Stimulated activated CD4-positive, alpha-beta T cell treated with anti-CD3 and anti-CD28 coated beads, Interleukin-12 subunit alpha, Interleukin-12 subunit beta, amount 100 ng/mL, for 24 hours (primary cell): ENCODE measurements around the gene TAAR1.
"Not testable (repeated sequence)": the region's sequence is repeated elsewhere in the genome, so short reads cannot be mapped to it uniquely, and the experiment has no call there.

Experiments used
- DNase-seq, 2 experiments: peaks; one replicate each; pipeline ENCODE4 v3.0.0-alpha.2; 2020; ENCODE audit warnings: low read depth in 2 of 2

The TAAR1 gene

DNA sequence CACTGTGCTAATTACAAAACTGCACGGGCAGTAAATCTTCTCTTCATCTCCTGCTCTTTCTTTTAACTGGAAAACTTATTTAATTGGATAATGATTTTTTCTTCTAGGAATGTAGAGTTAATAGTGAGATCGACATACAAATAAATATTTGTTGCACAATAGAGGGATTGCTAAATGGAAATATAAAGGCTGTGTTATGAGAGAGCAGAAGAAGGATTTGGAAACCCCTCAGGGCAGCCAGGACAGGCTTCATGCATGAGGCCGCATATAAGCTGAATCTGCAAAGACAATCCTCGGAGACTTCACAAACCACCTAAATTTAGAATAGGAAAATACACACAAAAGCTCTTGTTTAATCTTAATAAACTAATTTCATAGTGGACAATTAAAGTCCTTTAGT, 2.9 kb upstream of the TAAR1 start:
- DNase-seq, result no peak

- no peak for DNase-seq
Observed at GRCh38 chr6:132651062-132651461, 7.9 kb downstream of the TAAR1 start.

- no peak for DNase-seq
Observed at GRCh38 chr6:132650429-132650828, 8.6 kb downstream of the TAAR1 start.

DNA sequence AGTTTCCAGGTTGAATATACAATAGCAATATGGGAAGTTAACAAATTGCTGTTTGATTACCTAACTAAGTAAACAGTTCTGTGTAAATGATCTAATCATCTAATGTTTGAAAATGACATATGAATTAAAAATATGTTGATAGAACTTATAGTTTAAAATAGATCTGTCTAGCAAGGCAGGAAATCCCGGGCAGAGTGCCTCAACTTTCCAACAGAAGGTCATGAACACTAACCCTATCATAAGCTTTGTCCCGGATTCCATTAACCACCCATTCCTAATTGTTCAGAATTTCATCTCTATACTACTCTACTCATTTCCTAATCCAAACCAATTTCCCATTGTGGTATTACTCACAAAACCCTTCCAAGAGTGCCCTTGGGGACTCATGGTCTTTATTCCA, 10.2 kb downstream of the TAAR1 start:
- no peak for DNase-seq

DNA sequence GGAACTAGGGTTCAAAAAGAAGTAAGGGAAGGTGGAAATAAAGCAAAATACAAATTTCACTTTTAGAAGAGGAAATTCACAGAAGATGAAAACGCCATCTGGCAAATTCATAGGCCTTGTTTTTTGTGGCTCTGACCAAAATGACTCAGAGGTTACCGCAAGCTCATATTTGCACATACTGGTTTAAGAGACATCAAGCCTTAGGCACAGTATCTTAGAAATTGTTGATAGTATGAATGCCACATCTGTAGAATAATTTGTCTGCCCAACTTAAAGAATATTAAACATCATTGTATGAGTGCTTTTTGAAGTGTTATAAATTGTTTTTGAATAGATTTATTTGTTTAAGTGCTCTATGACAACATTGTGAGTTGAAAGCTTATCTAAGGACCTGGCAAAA, 10.6 kb downstream of the TAAR1 start:
- no peak for DNase-seq

DNA sequence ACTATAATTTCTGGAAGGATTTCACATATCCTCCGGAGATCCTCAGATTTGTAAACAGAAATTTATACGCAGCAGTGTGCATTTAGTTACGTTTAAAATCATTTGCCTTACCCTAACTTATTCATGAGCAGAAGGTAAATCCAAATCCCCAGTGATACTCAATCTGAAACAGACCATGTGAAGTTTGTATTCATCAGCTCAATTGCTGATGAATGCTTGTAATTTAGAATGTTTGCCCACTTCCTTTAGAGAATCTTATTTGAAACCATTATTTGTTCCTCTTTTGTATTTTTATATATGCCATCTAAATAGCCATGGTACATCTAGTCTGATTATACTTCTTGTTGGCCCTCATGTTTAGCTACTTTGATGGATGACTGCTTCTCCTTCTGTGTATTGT, 15.4 kb downstream of the TAAR1 start:
- DNase-seq, result no peak

DNA sequence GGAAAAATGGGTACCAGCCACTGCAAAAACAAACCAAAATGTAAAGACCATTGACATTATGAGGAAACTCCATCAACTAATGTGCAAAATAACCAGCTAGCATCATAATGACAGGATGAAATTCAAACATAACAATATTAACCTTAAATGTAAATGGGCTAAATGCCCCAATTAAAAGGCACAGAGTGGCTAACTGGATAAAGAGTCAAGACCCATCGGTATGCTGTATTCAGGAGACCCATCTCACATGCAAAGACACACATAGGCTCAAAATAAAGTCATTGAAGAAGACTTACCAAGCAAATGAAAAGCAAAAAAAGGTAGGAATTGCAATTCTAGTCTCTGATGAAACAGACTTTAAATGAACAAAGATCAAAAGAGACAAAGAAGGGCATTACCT, 21.8 kb downstream of the TAAR1 start:
- not testable (repeated sequence) for DNase-seq

GRCh38 chr6:132635906-132636305, 23.1 kb downstream of the TAAR1 start:
- DNase-seq, result not testable (repeated sequence)

- DNase-seq, result not testable (repeated sequence)
Observed at GRCh38 chr6:132635288-132635687, 23.7 kb downstream of the TAAR1 start.

DNA sequence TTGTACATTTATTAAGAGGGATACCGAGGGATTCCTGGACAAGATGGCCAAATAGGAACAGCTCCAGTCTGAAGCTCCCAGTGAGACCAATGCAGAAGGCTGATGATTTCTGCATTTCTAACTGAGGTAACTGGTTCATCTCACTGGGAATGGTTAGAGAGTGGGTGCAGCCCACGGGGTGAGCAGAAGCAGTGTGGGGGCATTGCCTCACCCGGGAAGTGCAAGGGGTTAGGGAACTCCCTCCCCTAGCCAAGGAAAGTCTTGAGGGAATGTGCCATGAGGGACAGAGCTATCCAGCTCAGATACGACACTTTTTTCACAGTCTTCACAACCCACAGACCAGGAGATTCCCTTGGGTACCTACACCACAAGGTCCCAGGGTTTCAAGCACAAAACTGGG, 24.2 kb downstream of the TAAR1 start:
- DNase-seq, result no peak

- DNase-seq, result no peak
Observed at GRCh38 chr6:132633362-132633761, 25.6 kb downstream of the TAAR1 start.

DNA sequence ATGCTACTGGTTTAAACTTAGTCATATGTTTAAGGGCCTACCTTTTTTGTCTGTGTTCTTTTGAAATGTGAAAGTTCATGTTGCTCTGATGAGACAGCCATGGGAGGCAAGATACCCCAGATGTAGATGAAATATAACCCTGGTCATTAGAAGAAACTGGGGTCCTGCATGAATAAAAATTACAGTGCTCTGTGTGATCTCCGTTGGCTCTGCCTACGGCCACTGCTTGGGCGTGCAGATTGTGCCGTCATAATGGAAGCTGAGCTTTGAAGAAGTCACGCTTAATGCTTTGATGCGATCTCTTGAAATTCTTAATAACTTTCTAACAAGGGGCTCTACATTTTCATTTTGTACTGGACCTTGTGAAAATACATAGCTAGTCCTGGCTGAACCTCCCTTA, 34.8 kb downstream of the TAAR1 start, which contains the start of gene TAAR2:
Gene TAAR2, minus strand, starts transcription at position 101 of the 400 bp plus-strand sequence. Its CDS starts 0 bp downstream, at position 101.
- no peak for DNase-seq

DNA sequence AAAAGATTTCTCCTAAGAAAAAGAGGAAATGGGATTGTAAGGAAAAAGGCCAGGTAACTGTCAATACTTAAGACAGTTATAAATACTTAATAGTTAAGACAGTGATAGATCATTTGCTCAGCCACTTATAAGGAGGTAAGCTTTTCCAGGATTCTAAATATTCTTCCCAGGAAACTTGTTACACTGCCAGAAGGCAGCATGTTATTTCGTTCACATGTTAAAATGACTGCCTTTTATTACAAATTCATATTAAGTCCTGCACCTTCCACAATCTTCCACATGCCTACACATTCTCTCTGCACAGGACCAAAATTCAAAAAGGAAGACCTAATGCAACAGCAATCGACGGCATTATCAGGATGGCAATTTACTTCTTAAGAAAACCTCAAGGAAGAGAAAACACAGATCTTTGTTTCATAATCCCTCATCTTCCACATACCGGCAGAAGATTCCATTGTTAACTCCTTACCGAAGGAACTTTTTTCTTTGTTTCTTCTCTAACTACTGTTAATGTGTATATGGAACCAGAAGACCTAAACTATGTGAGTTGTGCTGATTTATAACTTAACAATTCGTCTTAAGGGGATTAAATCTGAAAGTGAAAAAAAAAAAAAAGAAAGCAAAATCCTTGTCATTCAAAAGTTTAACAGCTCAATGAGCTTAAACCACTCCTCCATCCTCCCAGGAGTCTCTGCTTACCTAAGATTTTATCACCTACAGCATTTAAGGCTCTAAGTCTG, 35.7 kb downstream of the TAAR1 start:
- DNase-seq, result no peak

- no peak for DNase-seq
Observed at GRCh38 chr6:132616677-132617076, 42.3 kb downstream of the TAAR1 start.

DNA sequence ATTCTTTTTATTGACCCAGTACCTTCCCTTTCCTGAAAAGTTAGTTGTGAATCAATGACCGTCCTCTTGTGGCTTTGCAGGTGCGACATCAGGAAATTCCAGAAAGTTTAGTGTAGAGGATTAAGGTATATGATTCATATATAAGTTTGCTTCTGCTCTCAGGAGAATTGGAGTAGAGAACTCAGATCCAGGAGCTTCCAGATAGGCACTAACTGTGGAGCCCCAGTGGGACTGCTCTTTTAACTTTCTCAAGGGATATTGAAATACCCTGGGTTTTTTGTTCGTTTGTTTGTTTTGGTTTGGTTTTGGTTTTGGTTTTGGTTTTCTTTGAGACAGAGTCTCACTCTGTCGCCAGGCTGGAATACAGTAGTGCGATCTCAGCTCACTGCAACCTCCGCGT, 44.4 kb downstream of the TAAR1 start:
- DNase-seq, result no peak

GRCh38 chr6:132612449-132613108, 46.4 kb downstream of the TAAR1 start:
- DNase-seq, result no peak

- DNase-seq, result no peak
Observed at GRCh38 chr6:132611616-132612015, 47.4 kb downstream of the TAAR1 start.

DNA sequence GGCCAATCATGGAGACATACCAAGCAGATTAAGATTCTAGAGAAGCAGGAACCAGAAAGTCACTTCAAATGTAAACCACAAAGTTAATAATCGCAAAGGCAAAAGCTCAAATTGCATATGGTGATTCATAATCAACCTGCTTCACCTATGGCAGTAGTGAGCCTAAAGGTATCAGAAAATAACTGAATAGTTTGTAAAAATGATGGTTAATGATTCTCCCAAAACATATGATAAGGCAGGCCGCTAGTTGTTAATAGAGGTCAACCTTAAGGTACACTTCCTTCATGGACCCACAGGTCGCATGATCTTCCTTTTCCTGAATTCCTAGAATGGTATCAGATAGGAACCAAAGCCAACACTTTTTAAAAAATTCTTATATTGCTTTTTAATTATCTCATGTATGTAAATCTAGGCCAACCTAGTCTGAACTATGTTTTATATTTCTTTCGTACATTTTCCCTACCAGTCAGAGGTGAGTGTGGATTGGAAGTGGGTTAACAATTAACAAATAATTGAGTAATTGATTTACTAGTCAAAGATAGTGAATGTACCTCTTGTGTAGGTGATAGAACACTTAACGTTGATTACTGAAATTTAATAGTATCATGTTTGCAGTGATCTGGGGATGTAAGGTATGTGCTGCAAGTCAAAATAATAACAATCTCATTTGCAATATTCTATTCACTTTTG, 51.3 kb downstream of the TAAR1 start:
- DNase-seq, result no peak

GRCh38 chr6:132604635-132605152, 54.3 kb downstream of the TAAR1 start:
- DNase-seq, result no peak

GRCh38 chr6:132600900-132601299, 58.1 kb downstream of the TAAR1 start:
- not testable (repeated sequence) for DNase-seq

GRCh38 chr6:132598473-132598872, 60.5 kb downstream of the TAAR1 start:
- no peak for DNase-seq

DNA sequence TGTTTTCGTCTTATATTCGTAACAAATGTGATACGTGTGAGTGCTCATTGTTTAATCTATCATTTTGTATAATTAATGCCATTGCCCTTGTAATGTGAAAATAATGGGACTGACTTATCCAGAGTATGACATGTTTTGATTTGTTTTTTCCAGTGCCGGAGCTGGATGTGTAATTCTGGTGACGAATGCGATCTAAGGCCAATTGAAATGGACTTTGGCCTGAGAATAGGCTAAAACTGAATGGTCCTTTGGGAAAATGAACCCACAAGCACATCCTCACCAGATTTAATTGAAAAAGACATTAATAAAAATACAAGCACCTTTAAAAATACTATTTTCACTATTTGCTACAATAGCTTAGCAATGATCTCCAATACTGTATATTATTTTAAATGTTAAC, 62.8 kb downstream of the TAAR1 start:
- DNase-seq, result no peak
